ENCODE results near the gene ABHD3. TPM values are rescaled to one million over a fixed set of nuclear protein-coding genes. Genes with fewer than 3 reads are reported as not detected.
A peak's percentile ranks its signal among the peaks of the same experiment; 100 is the strongest.

ABHD3 gene
- total RNA-seq, 2 experiments from 2014 or later: 24.1 to 25.4 TPM

DNA sequence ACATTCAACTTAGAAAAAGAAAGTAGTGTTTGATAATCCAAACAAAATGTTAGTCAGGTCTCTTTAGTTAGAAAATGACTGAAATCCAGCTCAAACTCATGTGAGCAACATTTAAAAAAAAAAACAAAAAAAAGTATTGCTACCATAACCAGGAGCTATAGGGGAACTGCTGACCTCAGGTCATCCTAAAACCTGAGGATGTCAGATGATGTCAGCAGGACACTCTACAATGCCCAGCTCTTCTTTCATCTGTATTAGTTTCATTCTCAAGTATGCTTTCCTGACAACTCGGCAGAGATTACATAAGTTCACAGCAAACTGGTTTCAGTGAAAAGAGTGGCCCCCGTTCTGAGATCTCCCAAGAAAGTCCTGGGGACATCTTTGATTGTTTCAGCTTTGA, 99.9 kb downstream of the ABHD3 start:
- no peak for ATAC-seq (ENCODE audit: poor library complexity)
- Histone ChIP-seq H3K27me3 (ENCODE audit: control insufficient read depth in 1 of 2, insufficient read depth in 2 of 2, low read length in 2 of 2) (no peaks in the 10 kb centered on the region), H3K36me3 (ENCODE audit: insufficient read depth, low read length) (no peaks in the 10 kb centered on the region), H3K4me3 (ENCODE audit: low read length) (no peak overlapping the region), H3K9me3 (ENCODE audit: control insufficient read depth in 1 of 2, insufficient read depth in 1 of 2, low read length in 2 of 2) (no peaks in the 10 kb centered on the region), H3K4me1 (ENCODE audit: insufficient read depth, low read length) (peaks cover 10% of the 10 kb centered on the region), H3K27ac (ENCODE audit: low read depth in 1 of 2, low read length in 2 of 2) (no peak overlapping the region)
- Mint-ChIP-seq H3K4me1 (ENCODE audit: low read depth) (peaks cover 22% of the 10 kb centered on the region), H3K9me3 (no peaks in the 10 kb centered on the region), H3K27me3 (no peaks in the 10 kb centered on the region), H3K27ac (peak overlapping the region; percentile 73), H3K36me3 (ENCODE audit: low read depth) (peaks cover 12% of the 10 kb centered on the region), H3K4me3 (peak overlapping the region; percentile 38)
- ChIA-PET POLR2A (no interaction called here), CTCF (no interaction called here)
- DNase-seq: no peak
- TF ChIP-seq, protein P1, sequence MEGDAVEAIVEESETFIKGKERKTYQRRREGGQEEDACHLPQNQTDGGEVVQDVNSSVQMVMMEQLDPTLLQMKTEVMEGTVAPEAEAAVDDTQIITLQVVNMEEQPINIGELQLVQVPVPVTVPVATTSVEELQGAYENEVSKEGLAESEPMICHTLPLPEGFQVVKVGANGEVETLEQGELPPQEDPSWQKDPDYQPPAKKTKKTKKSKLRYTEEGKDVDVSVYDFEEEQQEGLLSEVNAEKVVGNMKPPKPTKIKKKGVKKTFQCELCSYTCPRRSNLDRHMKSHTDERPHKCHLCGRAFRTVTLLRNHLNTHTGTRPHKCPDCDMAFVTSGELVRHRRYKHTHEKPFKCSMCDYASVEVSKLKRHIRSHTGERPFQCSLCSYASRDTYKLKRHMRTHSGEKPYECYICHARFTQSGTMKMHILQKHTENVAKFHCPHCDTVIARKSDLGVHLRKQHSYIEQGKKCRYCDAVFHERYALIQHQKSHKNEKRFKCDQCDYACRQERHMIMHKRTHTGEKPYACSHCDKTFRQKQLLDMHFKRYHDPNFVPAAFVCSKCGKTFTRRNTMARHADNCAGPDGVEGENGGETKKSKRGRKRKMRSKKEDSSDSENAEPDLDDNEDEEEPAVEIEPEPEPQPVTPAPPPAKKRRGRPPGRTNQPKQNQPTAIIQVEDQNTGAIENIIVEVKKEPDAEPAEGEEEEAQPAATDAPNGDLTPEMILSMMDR (IDR thresholded peaks at IDR 0.05): no peak
- intact Hi-C loops (cut with DNase I, micrococcal nuclease): loop anchor here (5.0 kb wide), 2 partner anchors 138 to 1898 kb away; partner anchors contain the start of genes MIB1 (in 1 of the 2) and RMC1 (in 1 of the 2)

DNA sequence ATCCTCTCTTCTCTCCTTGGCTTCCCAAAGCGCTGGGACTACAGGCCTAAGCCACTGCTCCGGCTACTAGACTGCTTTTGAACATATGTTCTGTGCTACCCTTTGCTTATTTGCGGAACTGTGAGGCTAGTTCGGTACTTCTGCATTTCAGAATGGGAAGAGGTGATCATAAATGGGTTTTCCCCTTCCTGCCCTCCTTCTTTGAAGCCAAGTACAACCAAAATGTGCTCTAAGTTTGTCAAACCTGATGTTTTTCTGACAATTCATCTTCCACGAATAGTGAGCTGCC, 102.3 kb downstream of the ABHD3 start:
- H3K9me3 Mint-ChIP-seq: no peaks in the 10 kb centered on the region
- ChIA-PET CTCF (interaction anchor here (4.8 kb wide), 1 partner anchor 9 kb away, joined by 104 read pairs; the partner anchor contains the start of gene SNRPD1), POLR2A (interaction anchor here (6.3 kb wide), 1 partner anchor 10 kb away, joined by 184 read pairs; the partner anchor contains the start of gene SNRPD1)
- H3K36me3 ChIP-seq (ENCODE audit: insufficient read depth, low read length): no peaks in the 10 kb centered on the region
- TF ChIP-seq, protein P1 (IDR thresholded peaks at IDR 0.05): no peak
- peaks cover 45% of the 10 kb centered on the region for H3K4me1 Mint-ChIP-seq (ENCODE audit: low read depth)
- peaks cover 15% of the 10 kb centered on the region for H3K36me3 Mint-ChIP-seq (ENCODE audit: low read depth)
- ATAC-seq (ENCODE audit: poor library complexity) (no peak), DNase-seq (peak in 2 of 14 experiments; percentile 48 to 56)
- peak overlapping the region; percentile 74 for H3K4me3 Mint-ChIP-seq
- no peaks in the 10 kb centered on the region for H3K27me3 ChIP-seq (ENCODE audit: control insufficient read depth in 1 of 2, insufficient read depth in 2 of 2, low read length in 2 of 2)
- no peak overlapping the region for H3K27ac ChIP-seq (ENCODE audit: low read depth in 1 of 2, low read length in 2 of 2)
- no peaks in the 10 kb centered on the region for H3K27me3 Mint-ChIP-seq
- intact Hi-C loops (cut with DNase I, micrococcal nuclease): loop anchor here (5.0 kb wide), 2 partner anchors 140 to 1900 kb away; partner anchors contain the start of genes MIB1 (in 1 of the 2) and RMC1 (in 1 of the 2)
- no peak overlapping the region for H3K4me3 ChIP-seq (ENCODE audit: low read length)
- H3K9me3 ChIP-seq (ENCODE audit: control insufficient read depth in 1 of 2, insufficient read depth in 1 of 2, low read length in 2 of 2): no peaks in the 10 kb centered on the region
- peak overlapping the region; percentile 85 for H3K27ac Mint-ChIP-seq
- H3K4me1 ChIP-seq (ENCODE audit: insufficient read depth, low read length): peaks cover 25% of the 10 kb centered on the region

Small RNA genes within 50 kb of the gene (microRNA-seq; reads per million reads assigned to microRNA genes)
- gene MIR320C1 (ENCODE audit: borderline microRNAs expressed, borderline replicate concordance): 1.4 reads per million

Other genes starting within 250 kb of the ABHD3 start
- 10 to 100 TPM; 31.7 to 32.8 TPM for gene ESCO1, start 104.1 kb downstream of the ABHD3 start, total RNA-seq
- gene SNRPD1, start 92.5 kb downstream of the ABHD3 start, total RNA-seq: 10 to 100 TPM; 35.7 to 38.9 TPM
- gene MIB1, start 36.0 kb upstream of the ABHD3 start, total RNA-seq: 10 to 100 TPM; 13.6 to 15.3 TPM

Data from CD4-positive, alpha-beta T cell (primary cell).